Endothelial cell of umbilical vein (primary cell): Measurements from ENCODE around the gene ETFB. TPM values are rescaled to one million over a fixed set of nuclear protein-coding genes. Genes with fewer than 3 reads are reported as not detected.

ENCODE experiments used
- BruUV-seq: library from RNA; stranded (reverse); fragments of 400-500 nt; replicated peaks from 2 replicates; lab custom pipeline; 2021; lab: Mats Ljungman, UMichigan
- CTCF ChIA-PET: fragments of 300-600, 350-600 bp; sonication (Branson Sonifier 250); formaldehyde crosslinking; loops from one replicate; lab custom pipeline; 2021; ENCODE audit warnings: antibody characterized with exemption, inconsistent platforms; lab: Charles Lee
- POLR2A ChIA-PET: fragments of 300-600, 350-600 bp; sonication (Branson Sonifier 250); formaldehyde crosslinking; loops from one replicate; lab custom pipeline; 2021; ENCODE audit warnings: antibody characterized with exemption, inconsistent platforms; lab: Charles Lee
- DNase-seq: peaks from one replicate; pipeline ENCODE4 v3.0.0-alpha.2; 2011; ENCODE audit warnings: low read depth, low spot score
- FAIRE-seq: peaks from 2 replicates; lab custom pipeline; 2011; peaks lifted over from hg19 to GRCh38; lab: Jason Lieb, UNC
- H2AFZ ChIP-seq: 2 replicates; pipeline ENCODE4 v1.6.0; 2012; ENCODE audit warnings: low read depth, low read length, control low read depth, inconsistent platforms
- H3K27ac ChIP-seq: 2 replicates; pipeline ENCODE4 v1.5.1; 2011; ENCODE audit warnings: low read depth, mild to moderate bottlenecking, control low read depth, low read length, moderate library complexity; ENCODE audit not compliant: insufficient read depth
- H3K27me3 ChIP-seq, 2 experiments: 2 replicates each; pipeline versions ENCODE4 v1.6.0 to v1.6.1; 2011; ENCODE audit warnings: low read length in 2 of 2, mixed read lengths in 1 of 2; ENCODE audit not compliant: control insufficient read depth in 2 of 2, insufficient read depth in 2 of 2
- H3K36me3 ChIP-seq, 2 experiments: 2 replicates in 1 of 2; 3 replicates in 1 of 2; pipeline ENCODE4 v1.5.1; 2011; ENCODE audit warnings: low read length in 2 of 2, mild to moderate bottlenecking in 1 of 2, moderate library complexity in 1 of 2; ENCODE audit not compliant: control insufficient read depth in 2 of 2, insufficient read depth in 2 of 2; ENCODE audit errors: extremely low read depth in 1 of 2
- H3K4me1 ChIP-seq: 3 replicates; pipeline ENCODE4 v1.5.1; 2011; ENCODE audit warnings: mild to moderate bottlenecking, low read length; ENCODE audit not compliant: control insufficient read depth, insufficient read depth; ENCODE audit errors: extremely low read depth
- H3K4me2 ChIP-seq: 2 replicates; pipeline ENCODE4 v1.6.1; 2011; ENCODE audit warnings: low read length, control low read depth, mixed read lengths; ENCODE audit not compliant: insufficient read depth
- H3K4me3 ChIP-seq, 3 experiments: fragments of 200-600 bp in 1 of 3; sonication (generic), shearing (Covaris generic) in 1 of 3; replicated peaks in 1 of 3; 2 replicates each; pipeline ENCODE4 v1.5.1; 2011 to 2016; ENCODE audit warnings: control low read depth in 3 of 3, low read length in 3 of 3, mild to moderate bottlenecking in 2 of 3, inconsistent platforms in 1 of 3, low read depth in 1 of 3, moderate library complexity in 1 of 3; ENCODE audit not compliant: insufficient read depth in 1 of 3
- H3K79me2 ChIP-seq: 2 replicates; pipeline ENCODE4 v1.6.0; 2012; ENCODE audit warnings: low read length, inconsistent platforms; ENCODE audit not compliant: control insufficient read depth, insufficient read depth
- H3K9ac ChIP-seq: replicated peaks from 2 replicates; pipeline ENCODE3; 2011; ENCODE audit warnings: low read length, control low read depth; ENCODE audit not compliant: insufficient read depth; ENCODE audit errors: extremely low read depth
- H3K9me1 ChIP-seq: replicated peaks from 3 replicates; pipeline ENCODE4 v1.6.0; 2011; ENCODE audit warnings: mild to moderate bottlenecking, low read length; ENCODE audit not compliant: control insufficient read depth, insufficient read depth; ENCODE audit errors: extremely low read depth
- H3K9me3 ChIP-seq: replicated peaks from 2 replicates; pipeline ENCODE4 v1.5.1; 2012; ENCODE audit warnings: low read length, inconsistent platforms; ENCODE audit not compliant: control insufficient read depth, insufficient read depth
- H4K20me1 ChIP-seq: replicated peaks from 2 replicates; pipeline ENCODE3; 2011; ENCODE audit warnings: mild to moderate bottlenecking, low read length; ENCODE audit not compliant: control insufficient read depth, insufficient read depth; ENCODE audit errors: extremely low read depth
- CTCF ChIP-seq, 2 donors: IDR thresholded peaks; 1 replicate in 1 of 2; 2 replicates in 1 of 2; pipeline ENCODE4 v1.5.1; 2011; ENCODE audit warnings: low read length in 2 of 2, mild to moderate bottlenecking in 2 of 2, moderate library complexity in 2 of 2, control low read depth in 1 of 2, inconsistent platforms in 1 of 2, low read depth in 1 of 2; ENCODE audit not compliant: insufficient read depth in 1 of 2; ENCODE audit errors: extremely low read depth in 1 of 2
- EZH2 ChIP-seq: IDR thresholded peaks from 2 replicates; pipeline ENCODE4 v1.6.1; 2012; ENCODE audit warnings: borderline replicate concordance, low read depth, mild to moderate bottlenecking, moderate library complexity, low read length, inconsistent platforms; ENCODE audit not compliant: severe bottlenecking
- FOS ChIP-seq: IDR thresholded peaks from 2 replicates; pipeline ENCODE4 v1.6.1; 2011; ENCODE audit warnings: mild to moderate bottlenecking, low read length, moderate library complexity, borderline replicate concordance; ENCODE audit not compliant: insufficient read depth
- GATA2 ChIP-seq: IDR thresholded peaks from 2 replicates; pipeline ENCODE4 v1.7.0; 2011; ENCODE audit warnings: low read depth, mild to moderate bottlenecking, moderate library complexity, mixed read lengths, low read length; ENCODE audit not compliant: insufficient read length, insufficient read depth
- JUN ChIP-seq: IDR thresholded peaks from 2 replicates; pipeline ENCODE4 v1.6.1; 2011; ENCODE audit warnings: borderline replicate concordance, low read depth; ENCODE audit not compliant: insufficient read length, insufficient read depth
- MAX ChIP-seq: IDR thresholded peaks from 2 replicates; pipeline ENCODE4 v1.6.1; 2011; ENCODE audit not compliant: insufficient read depth, insufficient read length
- MYC ChIP-seq: IDR thresholded peaks from one replicate; pipeline ENCODE4 v1.6.1; 2011; ENCODE audit warnings: mild to moderate bottlenecking, low read depth, low read length
- POLR2A ChIP-seq: IDR thresholded peaks from 2 replicates; pipeline ENCODE4 v1.6.1; 2012; ENCODE audit warnings: low read depth, mild to moderate bottlenecking, control low read depth, low read length
- POLR2AphosphoS5 ChIP-seq: IDR thresholded peaks from 2 replicates; pipeline ENCODE4 v1.6.1; 2012; ENCODE audit warnings: low read depth, mild to moderate bottlenecking, control low read depth, low read length, moderate library complexity; ENCODE audit not compliant: insufficient read depth
- dilution Hi-C: fragments of 300-500 bp; cut with MboI; formaldehyde crosslinking; loops from one replicate; pipeline ENCODE4 v1.15.0; 2019; ENCODE audit warnings: low sequenced_read_pairs; ENCODE audit not compliant: extremely low pct_ligation_motif_present
- intact Hi-C: fragments of 100-400 bp; cut with micrococcal nuclease; formaldehyde crosslinking; loops from one replicate; pipeline ENCODE4 v1.10.0; 2022
- polyA plus RNA-seq, 4 experiments: library from polyadenylated mRNA; depleted of rRNA in 3 of 4; stranded (reverse) in 3 of 4; unstranded in 1 of 4; fragments of >200 nt; gene quantifications; 2 replicates each; pipeline versions ENCODE4 v1.2.1 to v1.2.3, GENCODE V29; 2011 to 2012; ENCODE audit warnings: missing spikeins in 1 of 4
- total RNA-seq: library from RNA; stranded (reverse); gene quantifications from 2 replicates; pipeline ENCODE4 v1.2.3, GENCODE V29; 2021

Gene ETFB
- total and polyA plus RNA-seq, 2 donors (not counting 3 experiments of a cell fraction or from before 2014, with no cell fraction given): 54.1 to 99.2 TPM

- Histone ChIP-seq H3K79me2 (no peaks in the 10 kb centered on the region), H3K9me3 (no peaks in the 10 kb centered on the region), H3K4me3 (no peak overlapping the region), H3K4me2 (no peak overlapping the region), H3K36me3 (no peaks in the 10 kb centered on the region), H3K27ac (no peak overlapping the region), H3K9me1 (no peaks in the 10 kb centered on the region), H4K20me1 (no peaks in the 10 kb centered on the region), H3K9ac (no peak overlapping the region), H2AFZ (no peak overlapping the region), H3K4me1 (no peaks in the 10 kb centered on the region), H3K27me3 (no peaks in the 10 kb centered on the region)
- FAIRE-seq: no peak
- CTCF ChIA-PET: no interaction called here
- DNase-seq: no peak
- intact Hi-C loops: no loop called here
- no TSS peak for BruUV-seq
- dilution Hi-C loops: no loop called here
- POLR2A ChIA-PET: no interaction called here
- TF ChIP-seq GATA2 (no peak), MYC (no peak), CTCF (IDR thresholded peaks at IDR 0.05; ENCODE audit: extremely low read depth in 1 of 2, insufficient read depth in 1 of 2, low read depth in 1 of 2, low read length in 2 of 2) (no peak), EZH2 (no peak), POLR2AphosphoS5 (no peak), JUN (no peak), MAX (no peak), POLR2A (no peak), FOS (no peak)
These were observed 11.2 kb upstream of the ETFB start for GRCh38 chr19:51377422-51377821.
